CD4-positive, alpha-beta memory T cell (primary cell): ENCODE results near the gene ST6GALNAC4. TPM values are rescaled to one million over a fixed set of nuclear protein-coding genes. Genes with fewer than 3 reads are reported as not detected.

ENCODE experiments used
- CTCF ChIA-PET: fragments of 350-600 bp; sonication (Branson Sonifier 250); formaldehyde crosslinking; loops from one replicate; lab custom pipeline; 2021; ENCODE audit warnings: inconsistent platforms; ENCODE audit not compliant: partially characterized antibody; lab: Charles Lee
- POLR2A ChIA-PET: fragments of 350-600 bp; sonication (Branson Sonifier 250); formaldehyde crosslinking; loops from one replicate; lab custom pipeline; 2021; ENCODE audit not compliant: partially characterized antibody; lab: Charles Lee
- DNase-seq, 5 donors: peaks; one replicate each; pipeline versions ENCODE4 v3.0.0 to v3.0.0-alpha.2; 2020 to 2022; ENCODE audit warnings: mixed read lengths in 1 of 5
- H3K27ac ChIP-seq: one replicate; pipeline ENCODE4 v1.7.0; 2013; ENCODE audit warnings: low read depth, low read length
- H3K27me3 ChIP-seq: 2 replicates; pipeline ENCODE4 v1.7.0; 2013; ENCODE audit warnings: mild to moderate bottlenecking, low read length, moderate library complexity; ENCODE audit not compliant: insufficient read depth
- H3K36me3 ChIP-seq: 2 replicates; pipeline ENCODE4 v1.7.0; 2013; ENCODE audit warnings: mild to moderate bottlenecking, low read length, moderate library complexity; ENCODE audit not compliant: insufficient read depth
- H3K4me1 ChIP-seq: 2 replicates; pipeline ENCODE4 v1.7.0; 2013; ENCODE audit warnings: mild to moderate bottlenecking, low read length, moderate library complexity; ENCODE audit not compliant: insufficient read depth
- H3K4me3 ChIP-seq, 2 donors: one replicate each; pipeline ENCODE4 v1.7.0; 2013; ENCODE audit warnings: low read length in 2 of 2, mild to moderate bottlenecking in 1 of 2
- H3K9me3 ChIP-seq, 2 donors: one replicate each; pipeline ENCODE4 v1.7.0; 2013; ENCODE audit warnings: low read length in 2 of 2, control low read depth in 1 of 2; ENCODE audit not compliant: control insufficient read depth in 1 of 2
- H3K27ac Mint-ChIP-seq, 7 donors: one replicate each; pipeline ENCODE4 v1.8.0; 2020 to 2021; ENCODE audit warnings: mixed read lengths in 7 of 7, mild to moderate bottlenecking in 6 of 7, inconsistent platforms in 3 of 7, moderate library complexity in 3 of 7
- H3K27me3 Mint-ChIP-seq, 2 donors: one replicate each; pipeline ENCODE4 v1.8.0; 2020 to 2021; ENCODE audit warnings: mixed read lengths in 2 of 2
- H3K36me3 Mint-ChIP-seq, 2 donors: one replicate each; pipeline ENCODE4 v1.8.0; 2020 to 2021; ENCODE audit warnings: mixed read lengths in 2 of 2, inconsistent platforms in 1 of 2, mild to moderate bottlenecking in 1 of 2
- H3K4me1 Mint-ChIP-seq, 4 donors: one replicate each; pipeline ENCODE4 v1.8.0; 2020 to 2021; ENCODE audit warnings: mixed read lengths in 4 of 4, mild to moderate bottlenecking in 1 of 4
- H3K4me3 Mint-ChIP-seq, 8 donors: one replicate each; pipeline ENCODE4 v1.8.0; 2020 to 2021; ENCODE audit warnings: mixed read lengths in 8 of 8, mild to moderate bottlenecking in 7 of 8, moderate library complexity in 6 of 8, inconsistent platforms in 3 of 8
- H3K9me3 Mint-ChIP-seq, 8 donors: one replicate each; pipeline ENCODE4 v1.8.0; 2020 to 2021; ENCODE audit warnings: mixed read lengths in 8 of 8, mild to moderate bottlenecking in 5 of 8, inconsistent platforms in 3 of 8, moderate library complexity in 1 of 8
- intact Hi-C: fragments of 100-400 bp; cut with micrococcal nuclease; formaldehyde crosslinking; loops from one replicate; pipeline ENCODE4 v1.15.1; 2023
- polyA plus RNA-seq, 2 donors: library from polyadenylated mRNA; unstranded; fragments of 300-500 nt; fragmentation: Illumina TruSeq; gene quantifications; one replicate each; pipeline ENCODE4 v1.2.3, GENCODE V29; 2021
- total RNA-seq, 2 experiments: library from RNA; stranded (reverse); gene quantifications; one replicate each; pipeline ENCODE4 v1.2.3, GENCODE V29; 2021

The ST6GALNAC4 gene
- total and polyA plus RNA-seq, 4 experiments from 2014 or later: 10.2 to 38.1 (median 27.1) TPM

DNA sequence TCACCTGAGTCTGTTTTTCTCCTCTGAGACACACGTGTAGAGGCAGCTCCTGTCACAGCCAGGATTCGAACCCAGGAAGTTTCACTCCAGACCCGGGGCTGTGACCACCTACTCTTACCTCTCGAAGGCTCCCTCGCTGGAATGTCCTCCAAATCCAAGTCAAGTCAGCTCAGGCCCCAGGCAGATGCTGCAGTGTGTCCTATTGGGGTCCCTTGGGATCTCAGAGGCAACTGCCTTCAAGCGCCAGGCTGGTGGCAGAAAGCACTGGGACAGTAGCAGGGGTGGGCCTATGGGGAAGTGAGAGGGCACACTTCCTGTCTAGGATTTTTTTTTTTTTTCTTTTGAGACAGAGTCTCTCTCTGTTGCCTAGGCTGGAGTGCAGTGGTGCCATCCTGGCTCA lies 762 bp upstream of the ST6GALNAC4 start:
- Mint-ChIP-seq H3K27ac (peak overlapping the region in 5 of 7 donors; percentile 36 to 81 (median 59)), H3K4me3 (peak overlapping the region in 7 of 8 donors; percentile 12 to 88 (median 68)), H3K27me3 (no peaks in the 10 kb centered on the region), H3K36me3 (peaks cover 5 to 15% of the 10 kb centered on the region in 2 donors), H3K9me3 (no peaks in the 10 kb centered on the region), H3K4me1 (peaks cover 12 to 67% (median 41%) of the 10 kb centered on the region in 4 donors)
- peaks cover 41% of the 10 kb centered on the region for H3K4me1 ChIP-seq
- H3K9me3 ChIP-seq: no peaks in the 10 kb centered on the region
- DNase-seq: no peak
- CTCF ChIA-PET: interaction anchor here (1.7 to 4.3 kb wide), 6 partner anchors 11 to 330 kb away, joined by 4 to 30 read pairs (median 10); partner anchors contain the start of gene TOR2A
- intact Hi-C loops: loop anchor here (1.0 to 5.0 kb wide), 8 partner anchors 11 to 415 kb away; partner anchors contain the start of genes FPGS, PIP5KL1, STXBP1 and TOR2A
- peak overlapping the region; percentile 14 for H3K27ac ChIP-seq
- H3K4me3 ChIP-seq: no peak overlapping the region
- POLR2A ChIA-PET: interaction anchor here (0.6 to 6.3 kb wide), 13 partner anchors 9 to 309 kb away, joined by 3 to 87 read pairs (median 5); partner anchors contain the start of genes CDK9, DPM2, PTRH1 and ST6GALNAC6
- H3K27me3 ChIP-seq: no peaks in the 10 kb centered on the region
- H3K36me3 ChIP-seq: no peaks in the 10 kb centered on the region

DNA sequence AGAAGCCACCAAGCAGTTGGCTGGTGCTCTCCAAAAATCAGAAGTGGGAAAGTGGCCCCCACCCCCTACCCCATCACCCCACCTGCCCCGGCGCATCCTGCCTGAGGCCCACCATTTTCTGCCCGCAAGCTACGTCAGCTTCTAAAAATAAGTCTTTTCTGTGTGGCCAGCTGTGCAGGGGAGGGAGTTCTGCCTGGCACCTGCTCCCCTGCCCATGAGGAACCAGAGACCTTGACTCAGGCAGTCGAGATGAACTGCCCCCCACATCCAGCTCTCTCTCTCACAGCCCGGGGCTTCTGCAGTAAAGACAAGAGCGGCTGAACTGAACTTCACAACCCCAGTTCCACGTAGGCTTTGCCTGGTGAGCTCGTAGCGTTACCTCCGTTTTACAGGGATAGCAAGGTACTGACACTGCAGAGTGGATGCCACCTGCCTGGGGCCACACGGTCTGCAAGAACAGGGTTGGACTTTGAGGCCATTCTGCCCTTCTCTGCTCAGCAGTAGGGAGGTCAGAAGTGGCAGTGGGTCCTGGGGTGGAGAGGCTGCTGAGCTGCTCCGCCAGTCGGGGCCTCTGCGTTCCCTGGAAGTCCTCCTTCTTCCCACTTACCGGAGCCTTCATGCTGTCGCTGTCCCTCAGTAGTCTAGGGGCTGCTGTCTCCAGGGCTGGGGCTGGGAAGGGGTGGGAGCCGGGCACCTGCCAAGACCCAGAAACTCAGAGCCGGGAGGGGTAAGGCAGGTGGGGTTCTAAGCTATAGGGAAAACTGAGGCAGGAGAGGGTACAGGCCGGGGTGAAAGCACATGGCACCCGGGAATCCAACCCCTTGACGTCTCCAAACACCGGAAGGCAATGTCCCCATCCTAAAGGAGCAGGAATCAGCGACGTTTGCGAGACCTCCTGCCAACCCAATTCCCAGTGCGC lies 781 bp downstream of the ST6GALNAC4 start:
- Histone ChIP-seq H3K27me3 (no peaks in the 10 kb centered on the region), H3K4me3 (peak overlapping the region; percentile 66 to 76), H3K4me1 (peaks cover 31% of the 10 kb centered on the region), H3K36me3 (no peaks in the 10 kb centered on the region), H3K27ac (peak overlapping the region; percentile 52), H3K9me3 (no peaks in the 10 kb centered on the region)
- Mint-ChIP-seq H3K36me3 (peaks cover 11 to 24% of the 10 kb centered on the region in 2 donors), H3K4me3 (peak overlapping the region; percentile 78 to 84 (median 82)), H3K27me3 (no peaks in the 10 kb centered on the region), H3K27ac (peak overlapping the region; percentile 63 to 84 (median 79)), H3K4me1 (peaks cover 12 to 67% (median 37%) of the 10 kb centered on the region in 4 donors), H3K9me3 (no peaks in the 10 kb centered on the region)
- POLR2A ChIA-PET: interaction anchor here (0.5 to 6.3 kb wide), 14 partner anchors 10 to 296 kb away, joined by 3 to 87 read pairs (median 4); partner anchors contain the start of genes CDK9, DPM2, ENG and PIP5KL1
- CTCF ChIA-PET: interaction anchor here (0.8 to 4.3 kb wide), 10 partner anchors 10 to 338 kb away, joined by 3 to 30 read pairs (median 6); partner anchors contain the start of genes ST6GALNAC6 and TOR2A
- DNase-seq: peak in 1 of 5 donors; percentile 65
- intact Hi-C loops: loop anchor here (2.0 to 5.0 kb wide), 5 partner anchors 13 to 414 kb away; partner anchors contain the start of genes FPGS and STXBP1

DNA sequence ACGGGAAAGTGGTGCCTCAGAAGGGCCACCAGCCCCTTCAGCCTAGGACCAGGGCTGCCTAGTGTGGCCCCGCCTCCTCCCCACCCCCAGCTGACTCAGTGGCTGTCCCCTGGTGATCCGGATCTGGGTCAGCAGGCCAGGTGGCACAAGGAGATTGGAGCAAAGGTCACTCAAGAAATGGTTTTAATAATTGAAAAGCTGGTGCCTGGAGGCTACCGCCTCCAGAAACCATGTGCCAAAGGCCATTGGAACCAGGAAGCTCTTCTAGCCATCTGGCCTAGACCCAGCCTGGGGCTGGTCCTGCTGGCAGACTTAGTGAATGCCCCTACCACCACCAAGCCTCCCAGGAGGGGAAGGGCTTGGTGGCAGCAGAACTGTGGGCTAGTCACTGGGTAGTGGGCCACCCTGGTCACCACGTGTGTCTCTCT lies 1.5 kb downstream of the ST6GALNAC4 start:
- H3K4me1 ChIP-seq: peaks cover 35% of the 10 kb centered on the region
- Mint-ChIP-seq H3K4me1 (peaks cover 18 to 73% (median 43%) of the 10 kb centered on the region in 4 donors), H3K4me3 (peak overlapping the region in 7 of 8 donors; percentile 31 to 84 (median 82)), H3K9me3 (no peaks in the 10 kb centered on the region), H3K27ac (peak overlapping the region in 6 of 7 donors; percentile 59 to 84 (median 69)), H3K36me3 (peaks cover 17 to 30% of the 10 kb centered on the region in 2 donors), H3K27me3 (no peaks in the 10 kb centered on the region)
- peak in 1 of 5 donors; percentile 13 for DNase-seq
- ChIA-PET CTCF (interaction anchor here (1.7 to 4.3 kb wide), 5 partner anchors 11 to 180 kb away, joined by 4 to 30 read pairs (median 5); partner anchors contain the start of gene TOR2A), POLR2A (interaction anchor here (0.5 to 6.3 kb wide), 8 partner anchors 11 to 296 kb away, joined by 3 to 87 read pairs (median 10); partner anchors contain the start of genes CDK9, DPM2, ENG and TOR2A)
- no peak overlapping the region for H3K27ac ChIP-seq
- no peaks in the 10 kb centered on the region for H3K9me3 ChIP-seq
- intact Hi-C loops: loop anchor here (5.0 kb wide), 3 partner anchors 43 to 413 kb away; partner anchors contain the start of gene STXBP1
- H3K36me3 ChIP-seq: no peaks in the 10 kb centered on the region
- no peaks in the 10 kb centered on the region for H3K27me3 ChIP-seq
- H3K4me3 ChIP-seq: no peak overlapping the region

DNA sequence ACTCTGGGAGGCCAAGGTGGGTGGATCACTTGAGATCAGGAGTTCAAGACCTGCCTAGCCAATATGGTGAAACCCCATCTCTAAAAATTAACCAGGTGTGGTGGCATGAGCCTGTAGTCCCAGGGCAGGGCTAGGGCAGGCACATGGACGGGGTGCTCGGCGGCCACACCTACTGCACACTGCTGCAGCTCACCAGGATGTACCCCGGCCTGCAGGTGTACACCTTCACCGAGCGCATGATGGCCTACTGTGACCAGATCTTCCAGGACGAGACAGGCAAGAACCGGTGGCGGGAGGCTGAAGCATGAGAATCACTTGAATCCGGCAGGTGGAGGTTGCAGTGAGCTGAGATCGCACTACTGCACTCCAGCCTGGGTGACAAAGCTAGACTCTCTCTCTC lies 3.2 kb downstream of the ST6GALNAC4 start:
- H3K27ac ChIP-seq: no peak overlapping the region
- Mint-ChIP-seq H3K4me1 (peaks cover 13 to 63% (median 37%) of the 10 kb centered on the region in 4 donors), H3K27me3 (no peaks in the 10 kb centered on the region), H3K27ac (peak overlapping the region in 1 of 7 donors; percentile 35), H3K9me3 (no peaks in the 10 kb centered on the region), H3K36me3 (peaks cover 17 to 32% of the 10 kb centered on the region in 2 donors), H3K4me3 (no peak overlapping the region)
- ChIA-PET POLR2A (interaction anchor here (5.5 to 6.3 kb wide), 2 partner anchors 9 to 17 kb away, joined by 25 to 87 read pairs; no protein-coding TSS in a partner anchor), CTCF (interaction anchor here (0.6 to 2.2 kb wide), 5 partner anchors 8 to 305 kb away, joined by 4 to 9 read pairs (median 6); partner anchors contain the start of gene TOR2A)
- peaks cover 35% of the 10 kb centered on the region for H3K4me1 ChIP-seq
- DNase-seq: no peak
- no peak overlapping the region for H3K4me3 ChIP-seq
- no peaks in the 10 kb centered on the region for H3K9me3 ChIP-seq
- H3K27me3 ChIP-seq: no peaks in the 10 kb centered on the region
- H3K36me3 ChIP-seq: no peaks in the 10 kb centered on the region
- intact Hi-C loops: no loop called here

DNA sequence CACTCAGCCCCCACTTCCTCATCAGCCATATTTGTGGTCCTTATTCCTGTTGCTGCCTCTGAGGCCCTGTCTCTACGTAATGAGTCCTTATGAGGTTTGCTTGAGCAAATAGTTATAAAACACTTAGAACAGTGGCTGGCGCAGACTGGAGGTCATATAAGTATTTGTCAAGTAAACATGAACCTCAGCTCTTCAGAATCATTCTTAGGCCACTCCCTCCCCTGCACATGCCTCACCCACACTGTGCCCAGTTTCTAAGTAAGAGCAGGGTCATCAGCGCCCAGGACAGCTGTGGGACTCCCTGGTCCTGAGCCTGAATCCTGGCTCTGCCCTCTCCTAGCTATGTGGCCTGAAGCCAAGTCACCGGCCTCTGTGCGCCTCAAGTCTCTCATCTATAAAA lies 4.0 kb downstream of the ST6GALNAC4 start:
- Histone ChIP-seq H3K27me3 (no peaks in the 10 kb centered on the region), H3K27ac (no peak overlapping the region), H3K4me1 (peaks cover 34% of the 10 kb centered on the region), H3K9me3 (no peaks in the 10 kb centered on the region), H3K4me3 (no peak overlapping the region), H3K36me3 (no peaks in the 10 kb centered on the region)
- intact Hi-C loops: no loop called here
- CTCF ChIA-PET: interaction anchor here (1.1 to 2.2 kb wide), 4 partner anchors 9 to 179 kb away, joined by 3 to 9 read pairs (median 6); partner anchors contain the start of gene TOR2A
- peak overlapping the region in 2 of 7 donors; percentile 12 to 62 for H3K27ac Mint-ChIP-seq
- no peaks in the 10 kb centered on the region for H3K27me3 Mint-ChIP-seq
- DNase-seq: no peak
- POLR2A ChIA-PET: interaction anchor here (5.5 to 6.3 kb wide), 2 partner anchors 9 to 16 kb away, joined by 25 to 87 read pairs; no protein-coding TSS in a partner anchor
- H3K36me3 Mint-ChIP-seq: peaks cover 17 to 32% of the 10 kb centered on the region in 2 donors
- H3K4me1 Mint-ChIP-seq: peaks cover 11 to 55% (median 32%) of the 10 kb centered on the region in 4 donors
- no peaks in the 10 kb centered on the region for H3K9me3 Mint-ChIP-seq
- no peak overlapping the region for H3K4me3 Mint-ChIP-seq

DNA sequence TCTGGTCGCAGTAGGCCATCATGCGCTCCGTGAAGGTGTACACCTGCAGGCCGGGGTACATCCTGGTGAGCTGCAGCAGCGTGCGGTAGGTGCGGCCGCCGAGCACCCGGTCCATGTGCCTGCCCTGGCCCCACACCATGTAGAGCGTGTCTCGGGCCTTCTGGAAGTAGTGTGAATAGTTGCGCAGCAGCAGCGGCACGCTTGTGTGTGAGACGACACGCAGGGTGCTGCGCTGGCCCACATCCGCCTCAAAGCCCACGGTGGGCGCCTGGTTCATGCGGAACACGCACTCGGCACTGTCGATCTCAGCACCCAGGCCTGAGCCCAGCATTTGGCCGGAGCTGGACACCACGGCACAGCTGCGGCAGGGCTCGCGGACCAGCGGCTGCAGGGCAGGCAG lies 4.5 kb downstream of the ST6GALNAC4 start:
- no peak overlapping the region for H3K4me3 ChIP-seq
- H3K27ac ChIP-seq: no peak overlapping the region
- H3K27me3 ChIP-seq: no peaks in the 10 kb centered on the region
- ChIA-PET POLR2A (interaction anchor here (6.3 kb wide), 1 partner anchor 8 kb away, joined by 87 read pairs; no protein-coding TSS in a partner anchor), CTCF (interaction anchor here (1.1 to 1.8 kb wide), 3 partner anchors 9 to 178 kb away, joined by 3 to 7 read pairs (median 6); partner anchors contain the start of gene TOR2A)
- Mint-ChIP-seq H3K27me3 (no peaks in the 10 kb centered on the region), H3K9me3 (no peaks in the 10 kb centered on the region), H3K36me3 (peaks cover 17 to 34% of the 10 kb centered on the region in 2 donors), H3K4me1 (peaks cover 10 to 49% (median 29%) of the 10 kb centered on the region in 4 donors), H3K4me3 (no peak overlapping the region), H3K27ac (peak overlapping the region in 2 of 7 donors; percentile 30 to 42)
- H3K9me3 ChIP-seq: no peaks in the 10 kb centered on the region
- intact Hi-C loops: no loop called here
- DNase-seq: no peak
- no peaks in the 10 kb centered on the region for H3K36me3 ChIP-seq
- peaks cover 34% of the 10 kb centered on the region for H3K4me1 ChIP-seq
